ENCODE measurements around the gene COPE.

Gene COPE

GRCh38 chr19:18861235-18861634 lies 58.0 kb downstream of the COPE start:
- in situ Hi-C loops (cut with HindIII; ENCODE audit: low pct_ligation_motif_present, low pct_unique_long_range_greater_than_20kb, low sequenced_read_pairs), result no loop called here
- no peak for DNase-seq

- in situ Hi-C loops (cut with HindIII; ENCODE audit: low pct_ligation_motif_present, low pct_unique_long_range_greater_than_20kb, low sequenced_read_pairs), result no loop called here
- DNase-seq, result no peak
These were observed 58.5 kb downstream of the COPE start for GRCh38 chr19:18860725-18861124.

- in situ Hi-C loops (cut with HindIII; ENCODE audit: low pct_ligation_motif_present, low pct_unique_long_range_greater_than_20kb, low sequenced_read_pairs), result no loop called here
- no peak for DNase-seq
These were observed 58.9 kb downstream of the COPE start for GRCh38 chr19:18860302-18860700.

GRCh38 chr19:18859676-18860301 lies 59.4 kb downstream of the COPE start:
- in situ Hi-C loops (cut with HindIII; ENCODE audit: low pct_ligation_motif_present, low pct_unique_long_range_greater_than_20kb, low sequenced_read_pairs), result no loop called here
- DNase-seq, result no peak

- in situ Hi-C loops (cut with HindIII; ENCODE audit: low pct_ligation_motif_present, low pct_unique_long_range_greater_than_20kb, low sequenced_read_pairs), result no loop called here
- no peak for DNase-seq
These were observed 60.1 kb downstream of the COPE start for GRCh38 chr19:18858906-18859646.

GRCh38 chr19:18857223-18857622 lies 62.0 kb downstream of the COPE start:
- in situ Hi-C loops (cut with HindIII; ENCODE audit: low pct_ligation_motif_present, low pct_unique_long_range_greater_than_20kb, low sequenced_read_pairs), result no loop called here
- DNase-seq, result no peak

- in situ Hi-C loops (cut with HindIII; ENCODE audit: low pct_ligation_motif_present, low pct_unique_long_range_greater_than_20kb, low sequenced_read_pairs), result no loop called here
- peak; percentile 11 for DNase-seq
These were observed 62.6 kb downstream of the COPE start for GRCh38 chr19:18856385-18857126.

GRCh38 chr19:18855647-18856384 lies 63.4 kb downstream of the COPE start:
- DNase-seq, result no peak
- in situ Hi-C loops (cut with HindIII; ENCODE audit: low pct_ligation_motif_present, low pct_unique_long_range_greater_than_20kb, low sequenced_read_pairs), result no loop called here

- no peak for DNase-seq
- in situ Hi-C loops (cut with HindIII; ENCODE audit: low pct_ligation_motif_present, low pct_unique_long_range_greater_than_20kb, low sequenced_read_pairs), result no loop called here
These were observed 64.2 kb downstream of the COPE start for GRCh38 chr19:18854982-18855381.

- DNase-seq, result no peak
- in situ Hi-C loops (cut with HindIII; ENCODE audit: low pct_ligation_motif_present, low pct_unique_long_range_greater_than_20kb, low sequenced_read_pairs), result no loop called here
These were observed 65.3 kb downstream of the COPE start for GRCh38 chr19:18853755-18854427.

GRCh38 chr19:18852648-18853047 lies 66.5 kb downstream of the COPE start:
- no peak for DNase-seq
- in situ Hi-C loops (cut with HindIII; ENCODE audit: low pct_ligation_motif_present, low pct_unique_long_range_greater_than_20kb, low sequenced_read_pairs), result no loop called here

GRCh38 chr19:18851673-18852325 lies 67.4 kb downstream of the COPE start:
- in situ Hi-C loops (cut with HindIII; ENCODE audit: low pct_ligation_motif_present, low pct_unique_long_range_greater_than_20kb, low sequenced_read_pairs), result no loop called here
- no peak for DNase-seq

- in situ Hi-C loops (cut with HindIII; ENCODE audit: low pct_ligation_motif_present, low pct_unique_long_range_greater_than_20kb, low sequenced_read_pairs), result no loop called here
- no peak for DNase-seq
These were observed 68.5 kb downstream of the COPE start for GRCh38 chr19:18850471-18851375.

- in situ Hi-C loops (cut with HindIII; ENCODE audit: low pct_ligation_motif_present, low pct_unique_long_range_greater_than_20kb, low sequenced_read_pairs), result no loop called here
- no peak for DNase-seq
These were observed 69.3 kb downstream of the COPE start for GRCh38 chr19:18849838-18850400.

Data from ACHN (cell line).